Lung (tissue), 12 donors: ENCODE results near the gene FYN. TPM values are rescaled to one million over a fixed set of nuclear protein-coding genes. Genes with fewer than 3 reads are reported as not detected.
"Not testable (repeated sequence)": the region's sequence is repeated elsewhere in the genome, so short reads cannot be mapped to it uniquely, and the experiment has no call there.

ENCODE experiments used
- ATAC-seq: fragments of 200-7000 bp; cut with Tn5 transposase; one replicate; pipeline ENCODE4 v1.9.1; 2020; ENCODE audit warnings: moderate number of reproducible peaks; ENCODE audit not compliant: insufficient read depth, low FRiP score
- DNase-seq, 3 donors: peaks; one replicate each; pipeline ENCODE4 v3.0.0-alpha.2; 2013 to 2017
- H3K27ac ChIP-seq, 2 donors: one replicate each; pipeline ENCODE4 v1.5.1; 2013; ENCODE audit warnings: mild to moderate bottlenecking in 2 of 2, moderate library complexity in 2 of 2, control low read depth in 1 of 2, inconsistent platforms in 1 of 2, low read depth in 1 of 2, low read length in 1 of 2
- H3K27me3 ChIP-seq, 3 donors: one replicate each; pipeline ENCODE4 v1.5.1; 2013; ENCODE audit warnings: low read length in 2 of 3; ENCODE audit not compliant: control insufficient read depth in 3 of 3, insufficient read depth in 3 of 3
- H3K36me3 ChIP-seq, 4 donors: one replicate each; pipeline ENCODE4 v1.5.1; 2013; ENCODE audit warnings: low read length in 4 of 4, mild to moderate bottlenecking in 1 of 4, moderate library complexity in 1 of 4; ENCODE audit not compliant: control insufficient read depth in 4 of 4, insufficient read depth in 4 of 4
- H3K4me1 ChIP-seq, 5 donors: one replicate each; pipeline ENCODE4 v1.5.1; 2013; ENCODE audit warnings: low read length in 5 of 5, mild to moderate bottlenecking in 2 of 5, moderate library complexity in 1 of 5; ENCODE audit not compliant: control insufficient read depth in 5 of 5, insufficient read depth in 5 of 5
- H3K4me3 ChIP-seq: one replicate; pipeline ENCODE4 v1.5.1; 2013; ENCODE audit warnings: mild to moderate bottlenecking, control low read depth, moderate library complexity
- H3K9ac ChIP-seq, 2 donors: one replicate each; pipeline ENCODE4 v1.5.1; 2013; ENCODE audit warnings: low read length in 2 of 2, control low read depth in 1 of 2; ENCODE audit not compliant: insufficient read depth in 1 of 2
- H3K9me3 ChIP-seq, 4 donors: one replicate each; pipeline ENCODE4 v1.5.1; 2013; ENCODE audit warnings: low read length in 3 of 4, mild to moderate bottlenecking in 1 of 4, moderate library complexity in 1 of 4; ENCODE audit not compliant: control insufficient read depth in 4 of 4, insufficient read depth in 3 of 4
- WGBS, 2 donors: extraction: QIAGEN DNeasy Blood & Tissue Kit; methylation state at CpG; one replicate each; pipeline ENCODE4 v1.1.7; 2013; 5-methylcytosine and 5-hydroxymethylcytosine counted together
- polyA plus RNA-seq, 2 donors: library from polyadenylated mRNA; stranded (reverse); fragments of 200-250 nt; gene quantifications; one replicate each; pipeline ENCODE4 v1.2.1, GENCODE V29; 2013
- total RNA-seq, 2 donors: library from RNA; depleted of rRNA in 1 of 2; stranded (reverse); fragments of >200 nt in 1 of 2; gene quantifications; one replicate each; pipeline ENCODE4 v1.2.1, GENCODE V29; 2014 to 2021
- TF ChIP-seq, protein P1 (sequence below): IDR thresholded peaks from 2 replicates; pipeline ENCODE4 v1.5.1; 2012; ENCODE audit warnings: mild to moderate bottlenecking; ENCODE audit errors: control extremely low read depth, extremely low read depth
- donor health status: control.
- donor health status: control.
- donor health status: Bipolar disorder and iron deficiency.
- donor health status: healthy.
- donor health status: DM: yes; HTN: yes; CAD: no.

FYN gene
- total and polyA plus RNA-seq, 4 donors = 27.3 to 157 (median 71.0) TPM

DNA sequence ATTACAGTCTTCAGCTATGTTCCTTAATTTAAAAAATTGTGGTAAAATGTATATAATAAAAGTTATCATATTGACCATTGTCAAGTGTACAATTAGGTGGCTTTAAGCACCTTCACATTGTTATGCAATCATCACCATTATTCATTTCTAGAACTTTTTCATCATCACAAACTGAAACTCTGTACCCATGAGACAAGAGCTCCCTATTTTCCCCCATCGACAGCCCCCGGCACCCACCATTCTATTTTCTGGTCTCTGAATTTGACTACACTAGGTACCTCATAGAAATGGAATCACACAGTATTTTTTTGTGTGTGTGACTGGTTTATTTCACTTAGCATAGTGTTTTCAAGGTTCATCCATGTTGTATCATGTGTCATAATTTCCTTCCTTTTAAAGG lies 39.7 kb upstream of the FYN start:
- no peaks in the 10 kb centered on the region for H3K4me1 ChIP-seq
- H3K4me3 ChIP-seq = no peak overlapping the region
- TF ChIP-seq, protein P1, sequence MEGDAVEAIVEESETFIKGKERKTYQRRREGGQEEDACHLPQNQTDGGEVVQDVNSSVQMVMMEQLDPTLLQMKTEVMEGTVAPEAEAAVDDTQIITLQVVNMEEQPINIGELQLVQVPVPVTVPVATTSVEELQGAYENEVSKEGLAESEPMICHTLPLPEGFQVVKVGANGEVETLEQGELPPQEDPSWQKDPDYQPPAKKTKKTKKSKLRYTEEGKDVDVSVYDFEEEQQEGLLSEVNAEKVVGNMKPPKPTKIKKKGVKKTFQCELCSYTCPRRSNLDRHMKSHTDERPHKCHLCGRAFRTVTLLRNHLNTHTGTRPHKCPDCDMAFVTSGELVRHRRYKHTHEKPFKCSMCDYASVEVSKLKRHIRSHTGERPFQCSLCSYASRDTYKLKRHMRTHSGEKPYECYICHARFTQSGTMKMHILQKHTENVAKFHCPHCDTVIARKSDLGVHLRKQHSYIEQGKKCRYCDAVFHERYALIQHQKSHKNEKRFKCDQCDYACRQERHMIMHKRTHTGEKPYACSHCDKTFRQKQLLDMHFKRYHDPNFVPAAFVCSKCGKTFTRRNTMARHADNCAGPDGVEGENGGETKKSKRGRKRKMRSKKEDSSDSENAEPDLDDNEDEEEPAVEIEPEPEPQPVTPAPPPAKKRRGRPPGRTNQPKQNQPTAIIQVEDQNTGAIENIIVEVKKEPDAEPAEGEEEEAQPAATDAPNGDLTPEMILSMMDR = no peak
- H3K9ac ChIP-seq = no peak overlapping the region
- WGBS, 2 donors = 93 to 96% methylated on average over 2 of the region's 2 CpGs
- DNase-seq (no peak), ATAC-seq (no peak)
- no peaks in the 10 kb centered on the region for H3K27me3 ChIP-seq
- no peak overlapping the region for H3K27ac ChIP-seq
- no peaks in the 10 kb centered on the region for H3K36me3 ChIP-seq
- H3K9me3 ChIP-seq = peaks cover 0 to 1% (median 0%) of the 10 kb centered on the region in 4 donors

DNA sequence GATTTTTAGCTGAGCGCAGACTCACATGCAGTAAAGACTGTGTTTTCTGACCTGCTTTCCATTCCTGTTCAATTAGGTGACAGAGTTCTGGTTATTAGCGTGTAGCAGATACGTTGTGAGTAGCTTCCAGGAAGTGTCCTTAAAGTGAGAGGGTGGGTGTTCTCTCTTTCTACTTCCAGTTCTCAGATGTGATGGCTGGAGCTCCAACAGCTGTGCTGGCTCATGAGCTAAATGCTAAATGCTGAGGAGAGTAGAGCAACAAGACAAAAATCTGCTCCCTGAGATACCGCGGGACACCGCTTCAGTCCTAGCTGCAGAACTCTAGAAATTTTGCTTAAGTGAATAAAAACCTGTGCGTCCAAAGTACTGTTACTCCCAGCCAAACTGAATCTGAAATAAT lies 38.2 kb upstream of the FYN start:
- 73 to 82% methylated on average over 7 of the region's 7 CpGs for WGBS, 2 donors
- H3K27me3 ChIP-seq = no peaks in the 10 kb centered on the region
- TF ChIP-seq, protein P1 = no peak
- H3K9ac ChIP-seq = no peak overlapping the region
- peaks cover 0 to 1% (median 0%) of the 10 kb centered on the region in 4 donors for H3K9me3 ChIP-seq
- H3K4me3 ChIP-seq = no peak overlapping the region
- DNase-seq (no peak), ATAC-seq (no peak)
- H3K4me1 ChIP-seq = no peaks in the 10 kb centered on the region
- no peaks in the 10 kb centered on the region for H3K36me3 ChIP-seq
- H3K27ac ChIP-seq = no peak overlapping the region

DNA sequence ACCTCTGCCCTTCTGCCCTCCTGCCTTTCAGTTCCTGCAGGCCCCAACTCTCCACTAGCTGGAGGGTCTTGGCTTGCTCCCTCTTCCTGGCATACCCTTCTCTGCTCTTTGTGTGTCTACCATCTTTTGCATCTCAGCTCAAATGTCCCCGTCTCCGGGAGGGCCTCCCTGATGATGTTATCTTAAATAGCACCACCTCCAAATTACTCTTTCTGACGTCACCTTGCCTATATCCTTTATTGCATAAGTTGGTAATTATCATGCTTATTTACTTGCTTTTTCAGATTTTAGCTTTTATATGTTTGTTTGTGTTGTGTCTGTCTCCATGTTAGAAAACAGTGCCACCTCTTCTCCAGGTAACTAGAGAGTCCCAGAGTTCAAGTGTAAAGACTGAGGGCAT lies 36.0 kb upstream of the FYN start:
- Histone ChIP-seq H3K4me3 (no peak overlapping the region), H3K4me1 (no peaks in the 10 kb centered on the region), H3K27me3 (no peaks in the 10 kb centered on the region), H3K9ac (no peak overlapping the region), H3K36me3 (no peaks in the 10 kb centered on the region), H3K9me3 (no peaks in the 10 kb centered on the region), H3K27ac (no peak overlapping the region)
- WGBS, 2 donors = 92% methylated on average over 3 of the region's 3 CpGs
- no peak for ATAC-seq
- TF ChIP-seq, protein P1 = no peak
- DNase-seq = no peak

DNA sequence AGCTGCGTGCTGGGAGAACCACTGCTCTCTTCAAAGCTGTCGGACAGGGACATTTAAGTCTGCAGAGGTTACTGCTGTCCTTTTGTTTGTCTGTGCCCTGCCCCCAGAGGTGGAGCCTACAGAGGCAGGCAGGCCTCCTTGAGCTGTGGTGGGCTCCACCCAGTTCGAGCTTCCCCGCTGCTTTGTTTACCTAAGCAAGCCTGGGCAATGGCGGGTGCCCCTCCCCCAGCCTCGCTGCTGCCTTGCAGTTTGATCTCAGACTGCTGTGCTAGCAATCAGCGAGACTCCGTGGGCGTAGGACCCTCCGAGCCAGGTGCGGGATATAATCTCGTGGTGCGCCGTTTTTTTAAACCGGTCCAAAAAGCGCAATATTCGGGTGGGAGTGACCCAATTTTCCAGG lies 35.1 kb upstream of the FYN start:
- H3K36me3 ChIP-seq, H3K4me3 ChIP-seq, H3K9ac ChIP-seq, H3K9me3 ChIP-seq, H3K27me3 ChIP-seq, ATAC-seq, DNase-seq, H3K27ac ChIP-seq, H3K4me1 ChIP-seq: not testable (repeated sequence)
- 87 to 90% methylated on average over 10 to 15 of the region's 17 CpGs for WGBS, 2 donors
